ENCODE results near the gene KNL1. TPM values are rescaled to one million over a fixed set of nuclear protein-coding genes. Genes with fewer than 3 reads are reported as not detected.

KNL1 gene
- total RNA-seq, 3 donors from 2014 or later, result 1.6 to 9.7 (median 3.1) TPM

- intact Hi-C loops (cut with DNase I, micrococcal nuclease), result no loop called here
- no peak for ATAC-seq
Measured at GRCh38 chr15:40563426-40563825, 30.6 kb upstream of the KNL1 start.

DNA sequence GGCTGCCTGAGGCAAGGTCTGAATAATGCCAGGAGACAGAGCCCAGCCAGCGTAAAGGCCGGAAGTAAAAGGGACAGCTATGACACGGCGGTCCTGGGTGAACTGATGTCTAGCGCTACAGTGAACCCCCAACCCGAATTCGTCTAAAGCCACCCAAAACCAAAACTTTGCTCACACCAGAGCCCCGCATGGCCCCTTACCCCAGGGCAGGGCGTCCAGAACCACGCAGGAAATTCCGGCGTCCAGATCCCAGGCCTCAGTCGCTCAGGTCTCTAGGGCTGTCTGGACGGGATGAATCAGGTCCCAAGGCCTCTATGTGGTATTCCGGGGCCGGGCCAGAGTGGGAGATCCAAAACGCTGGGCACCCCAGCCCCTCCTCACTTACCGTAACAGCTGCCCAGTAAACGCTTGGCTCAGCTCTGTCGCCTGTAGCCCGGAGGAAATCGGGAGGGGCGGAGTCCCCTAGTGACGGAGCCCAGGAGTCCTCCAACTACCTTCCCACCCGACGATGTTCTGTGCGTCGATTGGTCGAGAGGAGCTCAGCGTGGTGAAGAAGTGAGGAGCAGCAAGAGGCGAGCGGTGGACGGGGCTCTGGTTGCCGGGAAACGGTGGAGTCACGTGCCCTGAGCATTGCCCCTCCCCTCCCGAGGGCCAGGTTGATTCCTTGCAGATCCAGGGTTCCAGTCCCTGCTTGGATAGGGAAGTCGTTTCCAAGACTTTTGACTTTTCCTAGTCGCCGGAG lies 29.3 kb upstream of the KNL1 start, which contains the start of gene CCDC32:
CCDC32 (minus strand) TSS at position 452 of the 742 bp plus-strand sequence. CDS start 2,027 bp downstream, outside the sequence.
- Histone ChIP-seq H3K4me3 (peak within 1 kb of the TSS; percentile 78), H3K36me3 (ENCODE audit: low read depth) (peaks cover 4% of the 10 kb centered on the region), H3K9me3 (no peaks in the 10 kb centered on the region), H3K4me1 (ENCODE audit: low read depth) (peaks cover 10% of the 10 kb centered on the region)
- intact Hi-C loops (cut with DNase I, micrococcal nuclease), result no loop called here
- DNase-seq (peak; percentile 95 to 99 (median 97)), ATAC-seq (peak; percentile 96)
- TF ChIP-seq, protein P1, sequence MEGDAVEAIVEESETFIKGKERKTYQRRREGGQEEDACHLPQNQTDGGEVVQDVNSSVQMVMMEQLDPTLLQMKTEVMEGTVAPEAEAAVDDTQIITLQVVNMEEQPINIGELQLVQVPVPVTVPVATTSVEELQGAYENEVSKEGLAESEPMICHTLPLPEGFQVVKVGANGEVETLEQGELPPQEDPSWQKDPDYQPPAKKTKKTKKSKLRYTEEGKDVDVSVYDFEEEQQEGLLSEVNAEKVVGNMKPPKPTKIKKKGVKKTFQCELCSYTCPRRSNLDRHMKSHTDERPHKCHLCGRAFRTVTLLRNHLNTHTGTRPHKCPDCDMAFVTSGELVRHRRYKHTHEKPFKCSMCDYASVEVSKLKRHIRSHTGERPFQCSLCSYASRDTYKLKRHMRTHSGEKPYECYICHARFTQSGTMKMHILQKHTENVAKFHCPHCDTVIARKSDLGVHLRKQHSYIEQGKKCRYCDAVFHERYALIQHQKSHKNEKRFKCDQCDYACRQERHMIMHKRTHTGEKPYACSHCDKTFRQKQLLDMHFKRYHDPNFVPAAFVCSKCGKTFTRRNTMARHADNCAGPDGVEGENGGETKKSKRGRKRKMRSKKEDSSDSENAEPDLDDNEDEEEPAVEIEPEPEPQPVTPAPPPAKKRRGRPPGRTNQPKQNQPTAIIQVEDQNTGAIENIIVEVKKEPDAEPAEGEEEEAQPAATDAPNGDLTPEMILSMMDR (IDR thresholded peaks at IDR 0.05), result no peak

More at GRCh38 chr15:40563426-40563825, 30.6 kb upstream of the KNL1 start:
- peaks cover 4% of the 10 kb centered on the region for H3K36me3 ChIP-seq (ENCODE audit: low read depth)
- DNase-seq, result no peak
- H3K4me1 ChIP-seq (ENCODE audit: low read depth), result peaks cover 5% of the 10 kb centered on the region
- no peak overlapping the region for H3K4me3 ChIP-seq
- TF ChIP-seq, protein P1 (IDR thresholded peaks at IDR 0.05), result no peak
- H3K9me3 ChIP-seq, result no peaks in the 10 kb centered on the region

GRCh38 chr15:40565333-40566238 lies 28.5 kb upstream of the KNL1 start:
- H3K4me1 ChIP-seq (ENCODE audit: low read depth), result peaks cover 17% of the 10 kb centered on the region
- DNase-seq, result no peak
- H3K4me3 ChIP-seq, result peak overlapping the region; percentile 78
- TF ChIP-seq, protein P1 (IDR thresholded peaks at IDR 0.05), result no peak
- no peak for ATAC-seq
- intact Hi-C loops (cut with DNase I, micrococcal nuclease), result no loop called here
- peaks cover 4% of the 10 kb centered on the region for H3K36me3 ChIP-seq (ENCODE audit: low read depth)
- H3K9me3 ChIP-seq, result no peaks in the 10 kb centered on the region

- Histone ChIP-seq H3K4me3 (no peak overlapping the region), H3K4me1 (ENCODE audit: low read depth) (peaks cover 19% of the 10 kb centered on the region), H3K9me3 (no peaks in the 10 kb centered on the region), H3K36me3 (ENCODE audit: low read depth) (peaks cover 4% of the 10 kb centered on the region)
- ATAC-seq, result no peak
- intact Hi-C loops (cut with DNase I, micrococcal nuclease), result no loop called here
- no peak for DNase-seq
- TF ChIP-seq, protein P1 (IDR thresholded peaks at IDR 0.05), result no peak
Measured at GRCh38 chr15:40567111-40567510, 26.9 kb upstream of the KNL1 start.

GRCh38 chr15:40569129-40569953 lies 24.7 kb upstream of the KNL1 start, which contains the start of gene RPUSD2:
RPUSD2 (plus strand) TSS chr15:40569299; CDS start chr15:40569338, 39 bp downstream.
- TF ChIP-seq, protein P1 (IDR thresholded peaks at IDR 0.05), result no peak
- peaks cover 4% of the 10 kb centered on the region for H3K36me3 ChIP-seq (ENCODE audit: low read depth)
- peaks cover 19% of the 10 kb centered on the region for H3K4me1 ChIP-seq (ENCODE audit: low read depth)
- ATAC-seq (peak; percentile 80), DNase-seq (peak; percentile 95 to 96 (median 95))
- peak within 1 kb of the TSS; percentile 86 for H3K4me3 ChIP-seq
- intact Hi-C loops (cut with DNase I, micrococcal nuclease), result no loop called here
- no peaks in the 10 kb centered on the region for H3K9me3 ChIP-seq
